ENCODE measurements around the gene FAM234B.
"Not testable (repeated sequence)": the region's sequence is repeated elsewhere in the genome, so short reads cannot be mapped to it uniquely, and the experiment has no call there.

Gene FAM234B

GRCh38 chr12:13024531-13024916 is 19.7 kb upstream of the FAM234B start:
- no peak for DNase-seq

- no peak for DNase-seq
Measured at GRCh38 chr12:13026286-13026685, 17.9 kb upstream of the FAM234B start.

GRCh38 chr12:13027032-13027431 is 17.1 kb upstream of the FAM234B start:
- DNase-seq, result no peak

GRCh38 chr12:13027508-13027907 is 16.7 kb upstream of the FAM234B start:
- DNase-seq, result no peak

GRCh38 chr12:13028825-13029570 is 15.2 kb upstream of the FAM234B start:
- DNase-seq, result no peak

GRCh38 chr12:13030541-13031291 is 13.5 kb upstream of the FAM234B start:
- no peak for DNase-seq

- DNase-seq, result no peak
Measured at GRCh38 chr12:13032164-13032563, 12.0 kb upstream of the FAM234B start.

GRCh38 chr12:13033476-13033875 is 10.7 kb upstream of the FAM234B start:
- DNase-seq, result no peak

- DNase-seq, result not testable (repeated sequence)
Measured at GRCh38 chr12:13035335-13035734, 8.8 kb upstream of the FAM234B start.

GRCh38 chr12:13036881-13037280 is 7.3 kb upstream of the FAM234B start:
- DNase-seq, result no peak

- DNase-seq, result no peak
Measured at GRCh38 chr12:13038491-13039161, 5.6 kb upstream of the FAM234B start.

GRCh38 chr12:13039328-13039956 is 4.7 kb upstream of the FAM234B start:
- DNase-seq, result no peak

GRCh38 chr12:13041224-13041623 is 3.0 kb upstream of the FAM234B start:
- no peak for DNase-seq

- DNase-seq, result no peak
Measured at GRCh38 chr12:13042666-13043230, 1.4 kb upstream of the FAM234B start.

- DNase-seq, result no peak
Measured at GRCh38 chr12:13044906-13045299, 722 bp downstream of the FAM234B start.

- no peak for DNase-seq
Measured at GRCh38 chr12:13045816-13046215, 1.6 kb downstream of the FAM234B start.

GRCh38 chr12:13046964-13047363 is 2.8 kb downstream of the FAM234B start:
- DNase-seq, result no peak

GRCh38 chr12:13049816-13050215 is 5.6 kb downstream of the FAM234B start:
- no peak for DNase-seq

GRCh38 chr12:13052421-13052820 is 8.2 kb downstream of the FAM234B start:
- no peak for DNase-seq

GRCh38 chr12:13053617-13054016 is 9.4 kb downstream of the FAM234B start:
- DNase-seq, result not testable (repeated sequence)

GRCh38 chr12:13060581-13060980 is 16.4 kb downstream of the FAM234B start:
- DNase-seq, result no peak

- DNase-seq, result no peak
Measured at GRCh38 chr12:13061377-13061776, 17.2 kb downstream of the FAM234B start.

- DNase-seq, result no peak
Measured at GRCh38 chr12:13062669-13063068, 18.5 kb downstream of the FAM234B start.

Data from KG1 (cell line).